H9 (cell line): ENCODE measurements around the gene ST8SIA5. TPM values are rescaled to one million over a fixed set of nuclear protein-coding genes. Genes with fewer than 3 reads are reported as not detected.

ENCODE experiments used
- DNase-seq: peaks from one replicate; pipeline ENCODE4 v3.0.0-alpha.2; 2017
- H2AFZ ChIP-seq: one replicate; pipeline ENCODE4 v1.6.1; 2013; ENCODE audit warnings: mild to moderate bottlenecking, low read length, control low read depth, moderate library complexity
- H2AK5ac ChIP-seq: 2 replicates; pipeline ENCODE4 v1.6.1; 2013; ENCODE audit warnings: low read length, control low read depth, mixed read lengths; ENCODE audit not compliant: insufficient read length
- H2BK120ac ChIP-seq: one replicate; pipeline ENCODE4 v1.6.1; 2013; ENCODE audit warnings: low read depth, mild to moderate bottlenecking, low read length, control low read depth, inconsistent platforms; ENCODE audit not compliant: poor library complexity, severe bottlenecking
- H2BK12ac ChIP-seq: 2 replicates; pipeline ENCODE4 v1.6.1; 2013; ENCODE audit warnings: low read length, control low read depth, mixed read lengths, low read depth; ENCODE audit not compliant: insufficient read length
- H2BK15ac ChIP-seq: 2 replicates; pipeline ENCODE4 v1.6.1; 2013; ENCODE audit warnings: low read depth, low read length, control low read depth
- H2BK20ac ChIP-seq: one replicate; pipeline ENCODE4 v1.6.1; 2013; ENCODE audit warnings: low read depth, mild to moderate bottlenecking, low read length, control low read depth, inconsistent platforms; ENCODE audit not compliant: poor library complexity, severe bottlenecking
- H2BK5ac ChIP-seq: 2 replicates; pipeline ENCODE4 v1.6.1; 2013; ENCODE audit warnings: low read length, control low read depth, mixed read lengths; ENCODE audit not compliant: insufficient read length
- H3K14ac ChIP-seq: 2 replicates; pipeline ENCODE4 v1.6.1; 2013; ENCODE audit warnings: low read length, control low read depth; ENCODE audit not compliant: insufficient read depth
- H3K18ac ChIP-seq: 2 replicates; pipeline ENCODE4 v1.6.1; 2013; ENCODE audit warnings: low read depth, mild to moderate bottlenecking, mixed read lengths, low read length, control low read depth; ENCODE audit not compliant: insufficient read length
- H3K23ac ChIP-seq: 2 replicates; pipeline ENCODE4 v1.6.1; 2013; ENCODE audit warnings: low read length, control low read depth, mixed read lengths, low read depth; ENCODE audit not compliant: insufficient read length
- H3K23me2 ChIP-seq: 2 replicates; pipeline ENCODE4 v1.6.1; 2013; ENCODE audit warnings: low read depth, mild to moderate bottlenecking, mixed read lengths, low read length, control low read depth; ENCODE audit not compliant: insufficient read length, poor library complexity, severe bottlenecking
- H3K27ac ChIP-seq: 2 replicates; pipeline ENCODE4 v1.5.1; 2013; ENCODE audit warnings: low read length, control low read depth, mixed read lengths, low read depth; ENCODE audit not compliant: insufficient read length
- H3K27me3 ChIP-seq: 2 replicates; pipeline ENCODE4 v1.6.1; 2013; ENCODE audit warnings: low read length, control low read depth, inconsistent platforms; ENCODE audit not compliant: insufficient read depth
- H3K4ac ChIP-seq: 2 replicates; pipeline ENCODE4 v1.6.1; 2013; ENCODE audit warnings: low read depth, mild to moderate bottlenecking, control low read depth, inconsistent platforms, low read length, moderate library complexity
- H3K4me1 ChIP-seq: 2 replicates; pipeline ENCODE4 v1.6.1; 2013; ENCODE audit warnings: low read length, control low read depth, inconsistent platforms; ENCODE audit not compliant: insufficient read depth
- H3K4me2 ChIP-seq: 2 replicates; pipeline ENCODE4 v1.6.1; 2013; ENCODE audit warnings: low read length, control low read depth, mixed read lengths; ENCODE audit not compliant: insufficient read length, insufficient read depth
- H3K56ac ChIP-seq: 2 replicates; pipeline ENCODE4 v1.6.1; 2013; ENCODE audit warnings: low read depth, mild to moderate bottlenecking, mixed read lengths, low read length, control low read depth; ENCODE audit not compliant: insufficient read length
- H3K79me1 ChIP-seq: 2 replicates; pipeline ENCODE4 v1.6.1; 2013; ENCODE audit warnings: low read depth, mild to moderate bottlenecking, moderate library complexity, low read length, control low read depth, inconsistent platforms; ENCODE audit not compliant: insufficient read depth, poor library complexity, severe bottlenecking
- H3K79me2 ChIP-seq: 2 replicates; pipeline ENCODE4 v1.6.1; 2013; ENCODE audit warnings: low read length, control low read depth, inconsistent platforms; ENCODE audit not compliant: insufficient read depth
- H3K9ac ChIP-seq: 2 replicates; pipeline ENCODE4 v1.6.1; 2013; ENCODE audit warnings: low read length, control low read depth, mixed read lengths; ENCODE audit not compliant: insufficient read length; ENCODE audit errors: extremely low read depth
- H3K9me3 ChIP-seq: one replicate; pipeline ENCODE4 v1.6.1; 2013; ENCODE audit warnings: low read depth, low read length, inconsistent platforms; ENCODE audit not compliant: control insufficient read depth
- H3T11ph ChIP-seq: one replicate; pipeline ENCODE4 v1.6.1; 2013; ENCODE audit warnings: mild to moderate bottlenecking, low read length, control low read depth, inconsistent platforms
- H4K20me1 ChIP-seq: one replicate; pipeline ENCODE4 v1.6.1; 2013; ENCODE audit not compliant: control insufficient read depth, insufficient read length, insufficient read depth
- H4K5ac ChIP-seq: 2 replicates; pipeline ENCODE4 v1.6.1; 2013; ENCODE audit warnings: low read depth, mild to moderate bottlenecking, mixed read lengths, low read length, control low read depth; ENCODE audit not compliant: insufficient read length
- H4K8ac ChIP-seq: replicated peaks from 2 replicates; pipeline ENCODE4 v1.6.1; 2013; ENCODE audit warnings: low read length, control low read depth, mixed read lengths, low read depth; ENCODE audit not compliant: insufficient read length
- H4K91ac ChIP-seq: 2 replicates; pipeline ENCODE4 v1.6.1; 2013; ENCODE audit warnings: low read depth, mild to moderate bottlenecking, moderate library complexity, mixed read lengths, low read length, control low read depth; ENCODE audit not compliant: insufficient read length
- H3K27ac Mint-ChIP-seq, 3 experiments: 2 replicates in 2 of 3; 3 replicates in 1 of 3; pipeline ENCODE4 v1.8.0; 2020 to 2021; ENCODE audit warnings: mixed read lengths in 3 of 3, mild to moderate bottlenecking in 1 of 3, moderate library complexity in 1 of 3
- H3K27me3 Mint-ChIP-seq: 2 replicates; pipeline ENCODE4 v1.8.0; 2021; ENCODE audit warnings: low read depth, mild to moderate bottlenecking, moderate library complexity, mixed read lengths
- H3K36me3 Mint-ChIP-seq, 3 experiments: 2 replicates in 2 of 3; 3 replicates in 1 of 3; pipeline ENCODE4 v1.8.0; 2020 to 2021; ENCODE audit warnings: low read depth in 3 of 3, mixed read lengths in 3 of 3; ENCODE audit not compliant: insufficient read depth in 1 of 3
- H3K4me1 Mint-ChIP-seq, 2 experiments: 2 replicates each; pipeline ENCODE4 v1.8.0; 2020; ENCODE audit warnings: mixed read lengths in 2 of 2
- H3K4me3 Mint-ChIP-seq, 2 experiments: 2 replicates in 1 of 2; 3 replicates in 1 of 2; pipeline ENCODE4 v1.8.0; 2020 to 2021; ENCODE audit warnings: mild to moderate bottlenecking in 2 of 2, mixed read lengths in 2 of 2, moderate library complexity in 1 of 2
- H3K9me3 Mint-ChIP-seq, 2 experiments: 2 replicates in 1 of 2; 3 replicates in 1 of 2; pipeline ENCODE4 v1.8.0; 2020; ENCODE audit warnings: mild to moderate bottlenecking in 2 of 2, mixed read lengths in 2 of 2, moderate library complexity in 1 of 2
- WGBS: extraction: QIAGEN DNeasy Blood & Tissue Kit; methylation state at CpG from one replicate; pipeline ENCODE4 v1.1.7; 2013; ENCODE audit warnings: missing lambda C conversion rate, low lambda C conversion rate, mixed read lengths; ENCODE audit not compliant: insufficient read length; ENCODE audit errors: extremely low coverage; 5-methylcytosine and 5-hydroxymethylcytosine counted together
- total RNA-seq: library from RNA; stranded (reverse); gene quantifications from 2 replicates; pipeline ENCODE4 v1.2.1, GENCODE V29; 2021
- TF ChIP-seq, protein P1 (sequence below): fragments of 200-600 bp; sonication (generic); conservative IDR thresholded peaks from 3 replicates; pipeline ENCODE4 v1.8.0; 2021; ENCODE audit warnings: antibody characterized with exemption, mild to moderate bottlenecking

Gene ST8SIA5
- total RNA-seq, 1 experiment from 2014 or later, result 0.63 TPM

DNA sequence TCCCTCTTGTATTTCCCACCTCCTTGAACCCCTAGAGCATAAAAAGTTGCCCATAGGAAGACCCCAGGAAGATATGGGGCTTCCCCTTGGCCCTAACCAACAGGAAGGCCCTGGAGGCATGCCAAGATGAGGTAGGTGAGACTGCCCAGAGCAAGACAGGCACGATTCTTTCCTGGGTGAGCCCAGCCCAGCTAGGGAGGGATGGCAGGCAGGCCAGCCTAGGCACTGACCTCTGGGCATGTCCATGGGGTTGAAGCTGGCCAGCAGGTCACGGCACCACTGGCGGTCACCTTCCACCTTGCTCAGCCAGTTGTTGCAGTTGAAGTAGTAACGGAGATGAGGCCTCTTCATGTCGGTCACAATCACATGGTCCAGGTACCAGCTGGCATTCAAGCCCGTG, 117.5 kb downstream of the ST8SIA5 start:
- Histone ChIP-seq H2AFZ (no peak overlapping the region), H3K9ac (no peak overlapping the region), H2BK15ac (no peak overlapping the region), H2BK120ac (no peak overlapping the region), H3K4me1 (no peaks in the 10 kb centered on the region), H2BK5ac (no peak overlapping the region), H2AK5ac (no peak overlapping the region), H3K18ac (no peak overlapping the region), H3K79me1 (no peaks in the 10 kb centered on the region), H3K4me2 (no peak overlapping the region), H3T11ph (no peak overlapping the region), H3K23ac (no peak overlapping the region), H4K8ac (no peak overlapping the region), H4K5ac (no peak overlapping the region), H3K56ac (no peak overlapping the region), H4K20me1 (no peaks in the 10 kb centered on the region), H3K14ac (no peak overlapping the region), H2BK12ac (no peak overlapping the region), H3K27me3 (no peaks in the 10 kb centered on the region), H3K27ac (no peak overlapping the region), H3K9me3 (no peaks in the 10 kb centered on the region), H4K91ac (no peak overlapping the region), H2BK20ac (no peak overlapping the region), H3K79me2 (no peaks in the 10 kb centered on the region), H3K4ac (no peak overlapping the region), H3K23me2 (no peaks in the 10 kb centered on the region)
- Mint-ChIP-seq H3K36me3 (no peaks in the 10 kb centered on the region), H3K4me1 (no peaks in the 10 kb centered on the region), H3K9me3 (no peaks in the 10 kb centered on the region), H3K27ac (no peak overlapping the region; a peak in 1 of 7 replicates), H3K27me3 (peaks cover 3% of the 10 kb centered on the region; the same call in 1 of the 2 replicates), H3K4me3 (no peak overlapping the region)
- no peak for DNase-seq
- TF ChIP-seq, protein P1, sequence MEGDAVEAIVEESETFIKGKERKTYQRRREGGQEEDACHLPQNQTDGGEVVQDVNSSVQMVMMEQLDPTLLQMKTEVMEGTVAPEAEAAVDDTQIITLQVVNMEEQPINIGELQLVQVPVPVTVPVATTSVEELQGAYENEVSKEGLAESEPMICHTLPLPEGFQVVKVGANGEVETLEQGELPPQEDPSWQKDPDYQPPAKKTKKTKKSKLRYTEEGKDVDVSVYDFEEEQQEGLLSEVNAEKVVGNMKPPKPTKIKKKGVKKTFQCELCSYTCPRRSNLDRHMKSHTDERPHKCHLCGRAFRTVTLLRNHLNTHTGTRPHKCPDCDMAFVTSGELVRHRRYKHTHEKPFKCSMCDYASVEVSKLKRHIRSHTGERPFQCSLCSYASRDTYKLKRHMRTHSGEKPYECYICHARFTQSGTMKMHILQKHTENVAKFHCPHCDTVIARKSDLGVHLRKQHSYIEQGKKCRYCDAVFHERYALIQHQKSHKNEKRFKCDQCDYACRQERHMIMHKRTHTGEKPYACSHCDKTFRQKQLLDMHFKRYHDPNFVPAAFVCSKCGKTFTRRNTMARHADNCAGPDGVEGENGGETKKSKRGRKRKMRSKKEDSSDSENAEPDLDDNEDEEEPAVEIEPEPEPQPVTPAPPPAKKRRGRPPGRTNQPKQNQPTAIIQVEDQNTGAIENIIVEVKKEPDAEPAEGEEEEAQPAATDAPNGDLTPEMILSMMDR, result no peak
- WGBS, result no CpG with 5 or more reads among the region's 6 CpGs
